ENCODE data around the gene AKAP13. TPM values are rescaled to one million over a fixed set of nuclear protein-coding genes. Genes with fewer than 3 reads are reported as not detected.
"Not testable (repeated sequence)": the region's sequence is repeated elsewhere in the genome, so short reads cannot be mapped to it uniquely, and the experiment has no call there.

AKAP13 gene
- polyA plus RNA-seq, 4 donors = 71.3 to 100 (median 83.7) TPM

- DNase-seq (ENCODE audit: low read depth in 4 of 4, low spot score in 2 of 4) = no peak
Measured at GRCh38 chr15:85518979-85519761, 138.8 kb downstream of the AKAP13 start.

DNA sequence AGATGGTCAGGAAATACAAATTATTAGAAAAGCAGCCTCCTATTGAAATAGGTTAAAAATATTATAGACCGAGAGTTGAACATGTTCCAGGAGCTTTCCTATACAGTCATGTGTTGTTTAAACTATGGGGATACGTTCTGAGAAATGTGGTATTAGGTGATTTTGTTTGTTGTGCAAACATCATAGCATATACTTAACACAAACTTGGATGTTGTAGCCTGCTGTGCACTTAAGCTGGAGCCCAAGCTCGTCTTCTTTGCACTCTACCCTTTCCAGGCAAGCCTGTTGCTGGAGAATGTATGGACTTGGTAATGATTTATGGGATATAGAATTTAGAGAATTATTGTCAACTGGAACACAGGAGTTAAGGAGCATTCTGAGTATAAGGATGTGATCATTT, 140.2 kb downstream of the AKAP13 start:
- no peak for DNase-seq (ENCODE audit: low read depth in 4 of 4, low spot score in 2 of 4)

- DNase-seq (ENCODE audit: low read depth in 4 of 4, low spot score in 2 of 4) = no peak
Measured at GRCh38 chr15:85523530-85523929, 143.1 kb downstream of the AKAP13 start.

DNA sequence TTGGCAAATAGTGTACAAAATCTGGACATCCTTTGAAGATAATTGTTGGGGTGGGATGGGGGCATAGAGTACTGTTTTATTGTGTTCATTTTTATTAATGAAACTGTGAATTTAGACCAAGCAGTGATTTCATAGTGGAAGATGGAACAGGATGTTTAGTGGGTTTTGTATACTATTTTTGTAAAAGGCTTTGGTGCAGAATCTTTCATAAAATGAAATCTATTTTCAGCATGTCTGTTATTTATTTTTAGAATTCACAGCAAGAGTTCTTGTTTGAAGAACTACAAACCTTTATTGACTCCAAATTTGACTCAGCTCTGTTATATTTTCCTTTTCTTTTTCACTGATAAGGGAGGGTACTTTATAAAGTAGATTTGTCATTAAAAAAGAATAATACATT, 145.4 kb downstream of the AKAP13 start:
- DNase-seq (ENCODE audit: low read depth in 4 of 4, low spot score in 2 of 4) = no peak

DNA sequence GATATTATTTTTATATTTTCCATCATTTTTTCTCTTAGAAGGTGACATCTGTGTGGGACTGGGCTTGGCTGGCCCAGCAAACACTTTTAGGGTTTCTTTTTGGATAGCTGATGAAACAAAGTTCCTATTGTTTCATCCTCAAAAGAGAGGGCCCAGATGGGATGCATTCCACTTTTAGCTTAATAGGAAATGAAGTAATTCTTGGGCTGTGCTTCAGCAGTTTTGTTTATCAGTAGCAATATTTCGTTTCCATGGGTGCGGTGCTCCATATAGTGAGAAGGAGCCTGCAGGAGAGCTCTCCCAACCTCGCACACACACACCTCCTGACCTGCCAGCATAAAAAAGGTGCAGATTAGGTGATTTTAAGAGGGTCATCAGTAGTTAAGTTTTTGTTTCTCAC, 147.5 kb downstream of the AKAP13 start:
- peak in 2 of 4 donors; percentile 48 to 66 for DNase-seq (ENCODE audit: low read depth in 4 of 4, low spot score in 2 of 4)

DNA sequence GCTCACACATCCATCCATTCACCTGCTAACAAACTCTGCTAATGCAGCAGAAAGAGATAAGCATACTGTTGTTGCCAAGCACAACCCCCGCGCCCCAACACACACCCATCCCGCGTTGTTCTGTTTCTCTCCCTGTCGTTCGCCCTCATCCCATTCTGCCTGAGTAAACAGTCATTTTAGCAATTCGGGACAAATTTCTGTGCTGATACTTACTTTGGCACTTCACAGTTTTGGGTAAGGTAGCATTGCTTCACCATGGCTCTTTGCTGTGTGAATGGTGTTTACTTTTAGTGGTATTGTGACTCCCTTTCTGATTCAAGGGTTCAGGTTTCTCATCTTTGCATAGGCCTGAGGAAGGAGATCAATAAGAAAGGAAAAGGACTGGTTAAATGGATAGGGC, 149.7 kb downstream of the AKAP13 start:
- DNase-seq (ENCODE audit: low read depth in 4 of 4, low spot score in 2 of 4) = no peak

GRCh38 chr15:85531083-85531482, 150.7 kb downstream of the AKAP13 start:
- no peak for DNase-seq (ENCODE audit: low read depth in 4 of 4, low spot score in 2 of 4)

GRCh38 chr15:85532689-85533088, 152.3 kb downstream of the AKAP13 start:
- DNase-seq (ENCODE audit: low read depth in 4 of 4, low spot score in 2 of 4) = no peak

DNA sequence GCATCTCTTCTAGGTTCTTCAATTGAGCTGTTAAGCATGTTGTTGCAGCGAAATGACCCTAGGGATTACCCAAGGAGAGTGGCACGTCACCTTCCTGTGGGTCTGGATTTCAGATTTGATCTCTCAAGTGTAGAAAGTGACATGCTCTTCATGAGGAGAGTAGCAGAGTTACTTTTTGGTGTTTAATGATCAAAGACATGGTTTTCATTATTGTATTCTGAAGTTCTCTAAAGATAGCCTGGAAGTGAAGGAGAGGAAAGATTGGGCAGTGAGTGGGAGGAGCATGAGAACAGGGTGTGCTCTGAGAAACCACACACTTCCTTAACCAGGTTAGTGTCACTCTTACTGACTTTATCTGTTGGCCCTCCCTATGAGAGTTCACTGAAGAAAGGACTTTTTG, 153.6 kb downstream of the AKAP13 start:
- no peak for DNase-seq (ENCODE audit: low read depth in 4 of 4, low spot score in 2 of 4)

DNA sequence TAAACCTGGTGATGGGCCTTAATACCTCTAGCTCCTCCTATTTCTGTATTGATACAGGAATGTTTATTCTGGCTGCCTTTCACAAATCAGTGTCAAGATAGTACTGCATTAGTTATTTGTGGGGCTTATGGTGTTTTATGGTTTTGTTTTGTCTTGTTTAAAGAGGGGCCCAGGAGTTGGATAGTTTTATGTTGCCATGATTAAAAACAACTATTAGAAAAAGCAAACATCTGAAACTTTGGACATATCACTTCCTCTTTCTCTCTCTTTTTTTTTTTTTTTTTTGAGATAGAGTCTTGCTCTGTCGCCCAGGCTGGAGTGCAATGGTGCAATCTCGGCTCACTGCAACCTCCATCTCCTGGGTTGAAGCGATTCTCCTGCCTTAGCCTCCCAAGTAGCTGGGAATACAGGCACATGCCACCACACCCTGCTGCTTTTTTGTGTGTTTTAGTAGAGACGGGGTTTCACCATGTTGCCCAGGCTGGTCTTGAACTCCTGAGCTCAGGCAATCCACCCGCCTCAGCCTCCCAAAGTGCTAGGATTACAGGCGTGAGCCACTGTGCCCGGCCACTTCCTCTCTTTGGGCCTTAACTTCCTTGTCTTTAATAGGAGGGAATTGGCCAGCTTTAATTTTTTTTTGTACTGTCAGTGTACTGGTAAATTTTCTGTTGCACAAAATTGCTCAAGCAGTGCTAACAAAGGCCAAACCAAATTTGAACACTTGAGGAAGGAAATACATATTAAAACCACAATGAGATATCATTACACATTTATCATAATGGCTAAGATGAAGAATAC, 155.3 kb downstream of the AKAP13 start:
- DNase-seq (ENCODE audit: low read depth in 4 of 4, low spot score in 2 of 4) = not testable (repeated sequence)

GRCh38 chr15:85536341-85536740, 155.9 kb downstream of the AKAP13 start:
- no peak for DNase-seq (ENCODE audit: low read depth in 4 of 4, low spot score in 2 of 4)

DNA sequence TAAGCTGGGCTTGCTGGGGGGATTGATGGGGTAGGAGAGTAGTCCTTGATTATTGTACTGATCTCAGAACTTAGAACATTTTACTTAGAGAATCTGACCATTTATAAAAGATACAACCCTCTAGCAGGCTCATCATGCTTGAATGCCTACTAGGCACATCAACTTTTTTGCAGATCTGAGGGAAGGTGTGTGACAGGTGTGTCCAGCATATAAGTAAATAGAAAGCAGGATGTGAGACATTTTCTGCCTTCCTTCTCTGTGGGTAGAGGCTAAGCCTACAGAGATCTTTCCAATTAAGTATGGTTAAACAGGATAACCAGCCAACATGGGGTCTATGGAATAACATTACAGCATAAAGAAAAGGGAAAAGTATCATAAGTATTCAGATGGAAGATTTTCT, 159.1 kb downstream of the AKAP13 start:
- DNase-seq (ENCODE audit: low read depth in 4 of 4, low spot score in 2 of 4) = no peak

- DNase-seq (ENCODE audit: low read depth in 4 of 4, low spot score in 2 of 4) = no peak
Measured at GRCh38 chr15:85540085-85540797, 159.8 kb downstream of the AKAP13 start.

GRCh38 chr15:85541744-85542143, 161.3 kb downstream of the AKAP13 start:
- no peak for DNase-seq (ENCODE audit: low read depth in 4 of 4, low spot score in 2 of 4)

GRCh38 chr15:85542488-85542887, 162.1 kb downstream of the AKAP13 start:
- no peak for DNase-seq (ENCODE audit: low read depth in 4 of 4, low spot score in 2 of 4)

- DNase-seq (ENCODE audit: low read depth in 4 of 4, low spot score in 2 of 4) = no peak
Measured at GRCh38 chr15:85542895-85543331, 162.5 kb downstream of the AKAP13 start.

- DNase-seq (ENCODE audit: low read depth in 4 of 4, low spot score in 2 of 4) = no peak
Measured at GRCh38 chr15:85543741-85544155, 163.3 kb downstream of the AKAP13 start.

DNA sequence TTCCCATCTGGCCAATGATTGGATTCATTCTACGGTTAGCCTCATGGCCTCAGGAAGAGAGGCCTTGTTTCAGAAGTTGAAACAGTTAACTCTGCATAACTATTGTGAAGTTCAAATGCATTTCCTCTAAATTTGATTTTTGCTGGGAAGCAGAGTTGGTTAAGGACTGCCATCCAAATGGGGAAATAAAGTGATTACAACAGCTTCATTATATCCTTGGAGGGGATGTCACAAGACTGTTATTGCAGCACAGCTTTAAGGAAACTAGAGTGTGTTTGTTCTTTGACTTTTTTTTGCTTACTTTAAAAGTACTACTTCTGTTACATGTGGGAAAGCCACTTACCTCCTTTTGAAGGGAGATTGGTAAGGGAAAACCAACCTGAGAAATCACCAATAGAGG, 164.8 kb downstream of the AKAP13 start:
- no peak for DNase-seq (ENCODE audit: low read depth in 4 of 4, low spot score in 2 of 4)

- DNase-seq (ENCODE audit: low read depth in 4 of 4, low spot score in 2 of 4) = no peak
Measured at GRCh38 chr15:85545752-85546151, 165.3 kb downstream of the AKAP13 start.

DNA sequence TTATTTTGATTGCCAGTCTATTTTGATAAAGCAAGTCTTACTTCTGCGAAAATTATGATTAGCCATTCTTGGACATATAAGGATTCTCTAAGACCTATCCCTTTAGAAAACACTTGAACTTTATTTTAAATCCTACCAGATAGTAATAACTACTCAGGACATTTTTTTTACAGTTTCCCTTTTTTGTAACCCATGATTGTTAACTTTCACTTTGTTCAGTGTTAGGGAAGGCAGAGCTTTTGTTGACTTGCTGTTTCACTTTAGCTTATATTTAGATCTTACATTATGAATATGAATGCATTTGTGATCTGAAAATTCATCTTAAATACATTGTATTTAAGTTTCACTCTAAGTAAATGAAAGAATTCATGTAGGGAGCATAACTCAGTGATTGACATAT, 167.0 kb downstream of the AKAP13 start:
- DNase-seq (ENCODE audit: low read depth in 4 of 4, low spot score in 2 of 4) = no peak

- no peak for DNase-seq (ENCODE audit: low read depth in 4 of 4, low spot score in 2 of 4)
Measured at GRCh38 chr15:85550283-85550682, 169.9 kb downstream of the AKAP13 start.
